ENCODE measurements around the gene EEF2.
A peak's percentile ranks its signal among the peaks of the same experiment; 100 is the strongest.
"Not testable (repeated sequence)": the region's sequence is repeated elsewhere in the genome, so short reads cannot be mapped to it uniquely, and the experiment has no call there.

Gene EEF2

GRCh38 chr19:3968556-3969434, 16.5 kb downstream of the EEF2 start:
- DNase-seq: peak; percentile 45

GRCh38 chr19:3967983-3968382, 17.3 kb downstream of the EEF2 start:
- not testable (repeated sequence) for DNase-seq

DNA sequence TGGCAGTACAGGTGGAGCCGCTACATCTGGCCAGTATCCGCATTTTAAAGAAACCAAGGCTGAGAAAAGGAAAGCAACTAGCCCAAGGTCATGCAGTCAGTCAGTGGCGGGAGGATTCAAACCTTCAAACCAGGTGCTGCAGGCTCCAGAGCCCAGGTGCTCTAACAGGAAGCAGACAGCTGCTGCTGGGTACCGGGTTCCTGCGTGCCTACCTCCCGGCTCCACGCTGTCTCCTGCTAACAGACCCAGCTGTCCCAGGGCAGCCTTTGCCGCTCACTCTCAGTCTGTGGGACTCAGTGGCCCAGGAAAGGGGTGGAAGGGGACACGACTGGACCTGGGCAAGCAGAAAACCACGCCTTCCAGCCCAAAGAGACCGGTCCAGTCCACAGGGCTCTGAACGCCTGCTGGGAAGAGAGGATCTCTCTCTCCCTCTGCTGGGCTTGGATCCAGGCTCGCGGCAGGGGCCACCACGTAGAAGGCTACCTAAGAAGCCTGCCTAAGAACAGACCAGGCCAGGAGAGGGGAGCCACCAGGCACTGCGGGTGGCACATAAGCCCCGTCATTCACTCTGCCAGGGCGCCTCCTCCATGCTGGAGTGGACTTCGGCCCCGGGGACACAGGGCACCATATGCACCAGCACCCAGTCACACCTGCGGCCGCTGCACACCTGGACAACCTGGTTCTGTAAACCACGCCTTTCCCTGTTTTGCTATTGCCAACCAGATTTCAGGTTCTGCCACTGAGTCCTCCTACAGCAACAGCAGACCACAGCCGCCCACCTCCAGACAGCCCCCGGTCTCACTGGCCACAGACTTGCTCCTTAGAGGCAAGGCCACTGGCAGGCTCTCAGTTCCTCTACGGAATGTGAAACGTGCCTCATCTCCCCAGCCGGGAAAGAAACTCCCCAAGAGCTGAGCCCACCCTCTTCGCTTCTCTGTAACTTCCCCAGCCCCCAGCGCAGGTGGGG, 18.9 kb downstream of the EEF2 start:
- no peak for DNase-seq

- DNase-seq: no peak
Measured at GRCh38 chr19:3964256-3965194, 20.7 kb downstream of the EEF2 start.

GRCh38 chr19:3963458-3964255, 21.6 kb downstream of the EEF2 start:
- no peak for DNase-seq

GRCh38 chr19:3961007-3961406, 24.3 kb downstream of the EEF2 start:
- DNase-seq: no peak

GRCh38 chr19:3959766-3960131, 25.5 kb downstream of the EEF2 start:
- DNase-seq: no peak

DNA sequence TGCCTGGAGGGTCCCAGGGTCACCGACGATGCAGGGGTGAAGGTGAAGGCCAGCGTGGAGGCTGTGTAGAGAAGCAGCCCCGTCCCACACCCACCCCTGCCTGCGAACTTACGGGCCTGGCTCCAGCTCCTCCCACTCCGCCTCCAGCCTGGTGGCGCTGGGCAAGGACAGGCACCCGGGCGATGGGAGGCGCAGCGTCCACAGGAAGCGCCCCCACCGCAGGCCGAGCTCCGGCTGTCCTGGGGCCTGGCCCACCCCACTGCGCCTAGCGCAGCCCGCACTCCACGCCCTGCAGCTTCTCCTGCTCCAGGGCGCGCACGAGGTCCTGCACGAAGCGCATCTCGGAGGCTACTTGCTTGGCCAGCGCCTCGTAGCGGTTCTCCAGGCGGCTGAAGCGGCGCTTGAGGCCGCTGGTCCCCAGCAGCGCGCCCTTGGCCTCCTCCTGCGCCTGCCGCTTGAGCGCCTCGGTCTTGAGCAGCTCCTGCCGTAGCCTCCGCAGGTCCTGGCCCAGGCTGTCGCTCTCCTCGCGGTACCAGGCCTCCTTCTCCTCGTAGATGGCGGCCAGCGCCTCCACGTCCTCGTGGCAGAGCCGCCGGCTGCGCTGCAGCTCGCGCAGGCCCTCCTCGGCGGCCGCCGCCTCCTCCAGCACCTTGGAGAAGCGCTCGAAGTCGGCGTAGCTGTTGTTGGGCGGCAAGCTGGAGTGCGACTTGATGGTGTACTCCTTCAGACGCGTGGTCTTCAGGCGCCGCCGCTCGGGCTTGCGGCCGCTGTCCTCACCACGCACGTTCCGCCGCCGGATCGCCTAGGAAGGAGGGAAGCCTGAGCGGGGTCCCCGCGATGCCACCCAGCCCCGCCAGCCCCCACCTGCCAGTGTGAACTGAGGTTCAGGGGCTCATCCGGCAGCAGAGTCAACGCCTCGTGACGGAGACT, 26.2 kb downstream of the EEF2 start:
- no peak for DNase-seq

DNA sequence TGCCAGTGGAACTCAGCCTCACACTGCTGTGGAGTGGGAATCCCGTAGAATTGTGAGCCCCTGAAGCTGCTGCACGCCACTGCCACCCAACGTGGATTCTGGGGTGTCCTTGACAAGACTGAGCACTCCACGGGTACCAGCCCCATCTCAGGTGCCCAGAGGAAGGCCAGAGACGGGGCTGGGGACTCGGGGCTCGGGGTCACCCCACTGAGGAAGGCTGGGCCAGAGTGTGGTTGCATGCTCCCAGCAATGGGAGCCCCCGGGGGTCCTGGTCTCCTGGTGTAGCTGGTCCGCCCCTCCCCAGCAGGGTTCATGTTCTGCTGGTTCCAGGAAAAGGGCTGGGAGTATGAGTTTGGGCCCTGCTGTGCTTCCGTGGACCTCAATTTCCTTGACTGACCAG, 29.6 kb downstream of the EEF2 start:
- no peak for DNase-seq

DNA sequence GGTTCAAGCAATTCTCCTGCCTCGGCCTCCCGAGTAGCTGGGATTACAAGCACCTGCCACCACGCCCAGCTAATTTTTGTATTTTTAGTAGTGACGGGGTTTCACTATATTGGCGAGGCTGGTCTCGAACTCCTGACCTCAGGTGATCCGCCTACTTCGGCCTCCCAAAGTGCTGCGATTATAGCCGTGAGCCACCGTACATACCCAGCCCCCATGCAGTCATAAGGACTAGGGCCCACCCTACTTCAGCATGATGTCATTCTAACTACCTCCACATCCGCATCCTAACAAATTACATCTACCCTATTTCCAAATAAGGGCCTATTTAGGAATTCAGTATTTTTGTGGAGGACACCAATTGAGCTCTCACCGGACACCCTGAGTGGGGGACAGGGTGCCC, 30.0 kb downstream of the EEF2 start:
- DNase-seq: not testable (repeated sequence)

- DNase-seq: no peak
Measured at GRCh38 chr19:3954107-3954506, 31.2 kb downstream of the EEF2 start.

GRCh38 chr19:3952755-3953276, 32.4 kb downstream of the EEF2 start:
- DNase-seq: not testable (repeated sequence)

GRCh38 chr19:3950871-3951861, 34.1 kb downstream of the EEF2 start:
- no peak for DNase-seq

GRCh38 chr19:3949997-3950859, 35.0 kb downstream of the EEF2 start:
- DNase-seq: no peak

GRCh38 chr19:3949294-3949693, 36.0 kb downstream of the EEF2 start:
- DNase-seq: no peak

- DNase-seq: not testable (repeated sequence)
Measured at GRCh38 chr19:3947316-3947933, 37.8 kb downstream of the EEF2 start.

- DNase-seq: no peak
Measured at GRCh38 chr19:3945838-3946237, 39.4 kb downstream of the EEF2 start.

All from DMS153 (cell line).